GM19025 (cell line): Measurements from ENCODE around the gene WDFY4.

Experiments
- ATAC-seq: cut with Tn5 transposase; IDR thresholded peaks from one replicate; pipeline ENCODE4 v1.9.1; 2021; ENCODE audit warnings: mild to moderate bottlenecking, low read depth, moderate library complexity; ENCODE audit not compliant: unreplicated experiment

Gene WDFY4

DNA sequence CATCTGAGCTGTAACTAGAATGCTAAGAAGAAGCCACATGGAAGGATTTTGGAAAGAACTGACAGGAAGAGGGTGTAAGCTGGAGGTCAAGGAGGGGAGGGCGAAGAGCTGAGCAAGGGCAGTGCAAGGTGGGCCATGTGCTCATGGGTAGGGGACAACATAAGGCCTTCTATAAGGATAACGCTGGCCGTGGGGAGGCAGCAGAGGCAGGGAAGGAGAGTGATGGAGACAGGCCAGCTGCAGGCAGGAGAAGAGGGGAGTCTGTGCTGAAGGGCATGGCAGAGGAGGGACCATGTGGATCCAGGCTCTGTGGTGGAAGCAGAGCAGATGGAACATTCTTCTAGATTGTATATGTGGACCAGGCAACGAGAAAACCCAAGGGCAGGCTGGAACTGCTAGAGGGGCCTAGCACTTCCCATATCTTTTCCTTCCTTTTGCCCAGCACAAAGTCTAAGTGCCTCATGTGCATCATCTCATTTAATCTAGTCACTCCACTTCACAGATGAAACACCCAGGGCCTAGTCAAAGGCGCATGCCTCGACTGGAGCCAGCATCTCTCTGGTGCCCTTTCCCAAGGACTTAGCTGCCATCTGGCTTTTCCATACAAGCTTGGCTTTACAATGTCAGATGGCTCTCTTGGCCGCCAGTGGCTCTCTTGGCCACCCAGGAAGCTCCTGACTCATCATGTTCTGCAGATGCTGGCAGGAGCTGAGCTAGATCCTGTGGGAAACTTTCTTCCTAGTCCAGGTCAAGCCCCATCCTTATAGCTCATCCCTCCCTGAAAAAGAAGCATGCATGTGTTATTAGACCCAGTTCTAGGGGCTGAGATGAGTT, 248.4 kb downstream of the WDFY4 start:
- ATAC-seq = no peak

DNA sequence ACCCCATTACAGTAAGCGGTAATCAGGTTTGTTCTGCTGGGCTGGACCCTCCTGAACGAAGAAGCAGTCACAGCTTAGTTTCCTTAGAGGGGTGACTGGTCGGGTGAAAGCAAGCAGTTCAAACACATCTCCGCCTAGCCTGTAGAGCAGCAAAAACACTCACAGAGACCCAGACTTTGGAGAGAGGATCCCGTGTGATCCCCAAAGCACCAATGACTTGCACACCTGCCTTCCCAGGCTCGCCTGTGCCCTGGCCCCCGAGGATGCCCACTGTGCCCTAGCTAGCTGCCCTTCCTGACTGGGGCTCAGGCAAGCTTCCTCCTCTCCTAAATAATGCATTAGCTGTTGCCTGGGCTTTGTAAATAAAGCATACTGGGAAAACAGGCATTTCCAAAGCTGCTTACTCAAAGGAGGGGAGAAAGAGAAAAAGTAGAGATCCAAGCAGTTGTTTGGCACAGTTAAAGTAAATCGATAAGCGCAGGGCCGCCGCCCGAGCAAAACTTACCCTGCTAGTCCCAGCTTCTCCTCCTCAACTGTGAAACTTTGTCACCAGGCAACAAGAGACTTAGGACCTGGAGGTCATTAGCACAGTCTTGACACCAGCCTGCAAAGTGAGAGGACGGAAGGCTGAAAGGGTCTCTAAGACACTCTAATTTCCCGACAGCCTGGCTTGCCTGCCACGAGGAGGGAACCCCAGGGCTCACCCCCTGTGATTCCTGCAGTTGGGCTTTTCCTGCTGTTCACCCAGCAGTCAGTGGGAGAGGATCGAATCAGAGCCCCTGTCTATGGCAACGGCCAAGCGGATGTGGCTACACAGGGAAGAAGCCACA, 250.2 kb downstream of the WDFY4 start:
- ATAC-seq = no peak

DNA sequence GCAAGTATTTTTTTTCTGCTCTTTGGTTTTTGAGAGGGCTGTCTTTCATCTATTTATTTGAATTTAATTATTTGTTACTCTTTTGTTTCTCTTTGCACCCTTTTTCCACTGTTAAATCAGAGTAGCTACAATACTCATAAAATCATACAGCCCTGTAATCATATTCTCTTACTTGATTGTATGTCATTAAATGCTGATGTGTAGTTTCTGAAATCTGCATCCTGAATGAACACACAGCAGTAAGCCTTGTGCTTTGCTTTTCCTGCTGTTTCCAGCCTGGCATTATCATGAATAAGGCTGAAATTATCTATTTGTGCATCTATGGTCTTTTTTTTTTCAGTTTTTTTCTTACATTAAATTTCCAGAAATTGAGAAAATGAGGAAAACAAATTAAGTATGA, 250.9 kb downstream of the WDFY4 start:
- ATAC-seq = no peak

DNA sequence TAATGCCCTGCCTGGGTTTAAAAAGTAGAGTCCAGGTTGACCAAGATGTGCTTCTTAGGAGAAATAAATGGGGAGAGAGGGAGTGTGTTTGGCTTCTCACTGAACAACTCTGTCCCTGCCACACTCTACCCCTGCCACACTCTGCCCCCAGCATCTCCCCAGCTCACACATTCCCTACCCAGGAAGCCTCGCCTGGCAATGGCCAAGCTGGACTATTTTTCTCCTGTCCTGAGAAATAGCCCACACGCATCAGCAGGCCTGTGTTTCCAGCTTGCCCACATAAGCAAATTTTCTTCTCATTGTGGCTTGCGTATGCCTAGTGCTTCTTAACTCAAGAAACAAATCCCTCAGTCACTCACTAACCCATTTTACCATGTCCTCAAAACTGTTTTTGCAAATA, 253.1 kb downstream of the WDFY4 start:
- no peak for ATAC-seq

DNA sequence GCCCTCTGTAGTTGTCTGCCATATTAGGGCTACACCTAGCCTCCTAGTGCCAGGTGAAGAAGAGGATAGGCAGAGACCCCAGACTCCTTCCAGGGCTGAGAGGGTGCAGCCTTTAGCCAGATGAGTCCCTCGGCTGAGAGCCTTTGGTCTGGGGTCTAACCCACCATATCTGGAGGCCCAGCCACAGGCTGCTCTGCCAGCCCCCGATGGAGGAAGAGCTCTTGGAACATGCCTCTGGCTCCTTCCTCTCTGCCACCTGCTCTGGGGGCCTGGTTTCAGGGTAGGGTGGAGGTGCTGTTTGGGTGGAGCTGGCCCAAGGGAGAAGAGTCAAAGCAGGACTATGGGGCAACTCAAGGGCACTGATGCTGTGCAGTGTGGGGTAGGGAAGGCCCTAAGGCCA, 253.6 kb downstream of the WDFY4 start:
- ATAC-seq = no peak

DNA sequence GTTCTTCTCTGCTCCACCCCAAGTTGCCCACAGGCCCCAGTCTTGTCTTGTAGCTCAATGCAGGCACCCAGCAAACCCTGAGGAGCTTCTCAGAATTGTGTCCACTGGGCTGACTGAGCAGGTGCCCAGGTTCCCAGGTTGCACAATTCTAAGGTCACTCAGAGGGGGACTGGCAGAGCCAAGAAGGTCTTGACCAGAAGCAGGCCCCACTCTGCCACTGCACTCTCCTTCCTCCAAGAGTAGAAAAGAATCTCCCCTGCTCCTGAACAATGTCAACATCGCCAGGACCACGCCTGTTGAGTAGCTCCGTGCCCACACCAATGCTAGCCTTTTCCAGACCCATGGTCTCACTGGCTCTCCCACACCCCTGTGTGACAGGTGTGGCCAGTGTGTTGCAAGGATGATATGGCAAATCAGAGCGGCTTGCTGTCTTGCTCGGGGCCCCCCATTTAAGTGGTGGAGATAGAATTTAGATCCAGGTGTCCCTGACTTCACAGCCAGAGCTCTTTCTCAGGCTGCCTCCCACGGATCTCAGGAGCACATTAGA, 254.4 kb downstream of the WDFY4 start:
- ATAC-seq = no peak

DNA sequence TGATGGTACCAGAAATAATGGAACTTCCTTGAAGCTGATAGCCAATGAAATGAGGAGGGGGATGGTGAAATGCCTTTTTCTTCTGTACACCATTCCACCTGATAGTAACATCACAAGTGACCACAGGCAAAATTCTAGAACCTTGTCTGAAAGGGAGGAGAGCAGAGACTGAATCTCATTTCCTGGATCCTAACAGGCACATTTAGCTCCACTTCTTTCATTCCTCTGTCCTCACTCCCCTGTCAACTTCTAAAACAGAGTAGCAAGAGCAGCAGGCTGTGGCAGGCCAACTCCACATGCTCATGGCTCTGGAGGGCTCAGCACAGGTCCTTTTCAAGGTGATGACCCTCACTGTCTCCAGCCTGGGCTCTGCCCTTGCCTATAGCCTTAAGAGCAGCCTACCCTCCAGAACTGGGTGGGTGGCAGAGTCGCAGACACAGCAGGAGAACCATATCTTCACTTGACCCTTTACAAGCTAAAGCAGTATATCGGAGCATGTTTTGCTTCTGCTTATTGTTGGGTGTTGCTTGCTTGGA, 255.2 kb downstream of the WDFY4 start, which contains the start of gene LRRC18:
Gene LRRC18, minus strand, starts transcription at position 51 of the 536 bp plus-strand sequence. CDS start 25,685 bp downstream, outside the sequence.
- no peak for ATAC-seq

DNA sequence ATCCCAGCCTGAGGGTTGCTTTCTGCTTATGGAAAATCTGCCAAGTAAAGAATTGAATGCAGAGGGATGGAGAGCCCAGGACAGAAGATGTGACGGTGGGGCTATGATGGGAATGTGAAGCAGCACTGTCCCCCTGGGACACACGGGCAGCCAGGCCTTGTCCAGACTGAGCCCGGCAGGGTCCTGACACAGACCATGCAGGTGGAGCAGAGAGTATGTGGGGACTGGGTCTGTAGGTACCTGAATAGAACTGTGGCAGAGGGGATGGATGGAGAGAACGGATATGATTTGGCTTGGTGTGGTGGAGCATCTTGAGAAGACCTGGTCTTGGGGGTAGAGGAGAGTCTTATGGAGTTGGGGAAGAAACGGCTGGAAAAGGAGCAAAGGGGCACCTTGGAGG, 255.7 kb downstream of the WDFY4 start:
- ATAC-seq = no peak

DNA sequence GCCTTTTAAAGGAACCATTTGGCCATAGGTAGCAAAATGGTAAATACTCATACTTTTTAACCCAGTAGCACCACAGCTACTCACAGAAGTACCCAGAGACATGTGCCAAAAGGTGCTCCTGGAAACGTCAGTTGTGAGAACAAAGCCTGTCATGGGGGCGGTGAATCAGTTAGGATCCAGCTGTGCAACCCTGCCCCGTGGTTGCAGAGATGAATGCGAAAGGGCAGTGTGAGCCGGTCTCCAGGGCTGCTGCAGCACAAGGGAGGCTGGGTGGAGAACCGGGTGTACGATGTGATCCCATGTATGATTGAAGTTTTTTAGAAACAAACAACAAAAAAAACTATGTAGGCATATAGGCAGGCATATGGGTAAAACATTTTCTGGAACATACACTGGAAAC, 256.3 kb downstream of the WDFY4 start:
- no peak for ATAC-seq

DNA sequence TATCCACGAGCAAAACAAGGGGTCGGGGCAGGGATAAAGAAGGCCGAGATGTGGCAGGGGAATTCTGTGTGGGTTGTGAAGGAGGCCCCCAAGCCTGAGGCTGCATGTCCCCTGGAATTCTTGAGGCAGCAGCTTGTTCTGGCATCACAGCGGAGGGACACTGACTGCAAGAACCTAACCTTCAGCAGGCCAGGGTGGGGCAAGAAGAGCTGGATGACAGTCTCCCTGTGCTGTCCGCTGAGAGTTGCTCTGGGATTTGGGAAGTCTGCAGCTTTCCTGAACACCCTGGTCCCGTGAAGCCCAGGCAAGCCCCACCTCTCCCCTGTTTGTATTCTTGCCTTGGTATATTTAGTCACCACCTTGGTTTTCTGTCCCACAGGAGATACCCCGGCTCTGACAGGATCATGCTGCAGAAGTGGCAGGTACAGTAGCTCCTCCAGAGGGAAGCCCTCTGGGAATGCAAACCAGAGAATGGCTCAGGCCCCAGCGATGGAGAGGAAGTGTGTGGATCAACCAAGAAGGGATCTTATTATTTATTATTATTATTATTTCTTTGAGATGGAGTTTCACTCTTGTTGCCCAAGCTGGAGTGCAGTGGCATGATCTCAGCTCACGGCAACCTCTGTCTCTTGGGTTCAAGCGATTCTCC, 256.9 kb downstream of the WDFY4 start:
- ATAC-seq = no peak

DNA sequence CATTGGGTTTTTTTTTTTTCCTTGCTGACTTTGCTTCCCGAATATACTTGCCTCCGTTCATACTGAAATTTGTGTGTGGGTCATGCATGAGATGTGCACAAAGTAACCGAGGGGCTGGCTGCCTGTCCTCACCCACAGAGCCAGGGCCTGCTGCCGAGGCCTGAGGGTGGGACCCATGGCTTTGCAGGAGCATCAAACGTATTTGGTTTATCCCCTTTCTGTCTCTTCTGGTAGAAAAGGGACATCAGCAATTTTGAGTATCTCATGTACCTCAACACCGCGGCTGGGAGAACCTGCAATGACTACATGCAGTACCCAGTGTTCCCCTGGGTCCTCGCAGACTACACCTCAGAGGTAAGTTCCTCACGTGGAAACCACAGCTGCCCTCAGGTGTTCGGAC, 258.4 kb downstream of the WDFY4 start:
- no peak for ATAC-seq

DNA sequence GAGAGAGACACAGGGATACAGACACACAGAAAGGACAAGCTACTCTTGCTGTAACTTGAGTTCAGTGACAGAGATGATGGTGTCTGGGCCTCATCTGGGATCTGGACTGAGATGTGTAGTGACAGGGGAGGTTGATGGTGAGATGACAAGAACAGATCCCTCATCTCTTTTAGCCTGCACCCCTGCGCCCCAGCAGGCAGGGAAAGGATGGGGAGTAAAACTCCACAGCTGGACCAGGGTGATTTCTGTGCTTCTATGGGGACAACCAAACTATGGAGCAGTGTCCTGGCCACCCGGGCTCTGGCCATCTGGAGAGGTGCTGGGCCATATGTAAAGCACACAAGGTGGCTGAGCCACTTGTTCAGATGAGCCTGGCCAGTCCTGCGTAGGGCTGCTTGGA, 259.5 kb downstream of the WDFY4 start:
- ATAC-seq = no peak

DNA sequence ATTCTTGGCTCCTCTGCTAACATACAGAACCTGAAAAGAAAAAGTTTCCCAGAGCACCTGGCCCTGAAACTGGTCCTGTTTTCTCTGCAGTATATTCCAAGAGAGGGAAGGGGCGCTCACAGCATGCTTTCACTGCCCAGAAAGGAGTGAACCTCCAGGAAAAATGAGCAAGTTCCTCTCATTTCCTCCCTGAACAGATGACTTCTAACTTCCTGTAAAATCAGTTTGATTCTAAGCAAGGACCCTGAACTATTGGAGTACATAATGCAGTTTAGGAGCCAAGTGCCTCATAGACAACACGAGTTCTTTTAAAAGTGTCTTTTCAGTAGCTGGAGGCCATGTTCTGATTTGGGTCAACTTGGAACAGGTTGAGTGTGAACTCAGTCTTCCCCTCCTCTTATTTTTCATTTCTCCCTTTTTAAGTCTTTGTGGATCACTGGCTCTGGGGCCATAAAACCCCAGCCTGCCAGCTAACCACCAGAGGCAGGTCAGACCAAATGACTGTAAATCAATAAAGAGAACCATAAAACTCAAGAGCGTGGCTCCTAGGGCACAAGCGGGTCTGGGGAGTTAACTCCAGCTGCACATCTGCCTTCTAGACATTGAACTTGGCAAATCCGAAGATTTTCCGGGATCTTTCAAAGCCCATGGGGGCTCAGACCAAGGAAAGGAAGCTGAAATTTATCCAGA, 260.9 kb downstream of the WDFY4 start:
- no peak for ATAC-seq

DNA sequence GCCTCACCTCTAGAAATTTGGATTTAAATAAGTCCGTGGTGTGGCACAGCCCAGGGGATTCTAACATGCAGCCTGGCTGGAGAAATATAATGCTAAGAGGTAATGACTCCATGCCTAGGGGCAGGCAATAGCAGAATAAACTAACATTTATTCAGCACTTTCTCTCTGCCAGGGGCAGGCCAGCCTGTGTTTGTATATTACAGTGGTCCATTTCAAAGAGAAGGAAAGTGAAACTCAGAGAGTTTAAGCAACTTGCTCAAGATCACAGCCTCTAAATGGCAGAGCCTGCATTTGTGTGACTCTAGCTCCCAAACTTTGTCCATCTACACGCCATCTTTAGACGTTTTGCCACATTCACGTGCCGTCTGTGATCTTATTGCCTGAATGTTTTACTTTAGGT, 261.7 kb downstream of the WDFY4 start:
- no peak for ATAC-seq

DNA sequence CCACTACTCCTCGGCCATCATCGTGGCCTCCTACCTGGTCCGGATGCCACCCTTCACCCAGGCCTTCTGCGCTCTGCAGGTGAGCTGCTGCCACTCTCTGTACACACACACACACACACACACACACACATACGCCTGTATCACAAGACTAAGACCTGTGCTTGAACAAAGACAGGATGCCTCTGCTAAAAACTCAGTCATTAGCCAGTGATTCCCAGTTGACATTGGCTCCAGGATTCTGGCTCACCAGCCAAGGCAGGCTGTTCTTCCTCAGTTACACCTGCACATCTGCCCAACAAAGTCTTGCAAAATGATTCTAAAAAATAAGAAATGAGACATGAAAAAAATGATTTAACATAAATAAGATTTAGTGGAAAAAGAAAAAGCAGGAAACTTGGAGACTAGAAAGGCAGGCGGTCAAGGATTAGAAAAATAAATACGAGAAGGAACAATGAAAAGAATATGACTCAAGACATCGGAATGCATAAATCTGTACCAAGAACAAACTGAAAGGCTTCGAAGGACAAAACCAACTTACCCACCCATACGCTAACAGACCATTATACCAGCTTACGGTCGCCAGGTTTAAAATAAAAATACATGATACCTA, 262.3 kb downstream of the WDFY4 start:
- ATAC-seq = no peak

DNA sequence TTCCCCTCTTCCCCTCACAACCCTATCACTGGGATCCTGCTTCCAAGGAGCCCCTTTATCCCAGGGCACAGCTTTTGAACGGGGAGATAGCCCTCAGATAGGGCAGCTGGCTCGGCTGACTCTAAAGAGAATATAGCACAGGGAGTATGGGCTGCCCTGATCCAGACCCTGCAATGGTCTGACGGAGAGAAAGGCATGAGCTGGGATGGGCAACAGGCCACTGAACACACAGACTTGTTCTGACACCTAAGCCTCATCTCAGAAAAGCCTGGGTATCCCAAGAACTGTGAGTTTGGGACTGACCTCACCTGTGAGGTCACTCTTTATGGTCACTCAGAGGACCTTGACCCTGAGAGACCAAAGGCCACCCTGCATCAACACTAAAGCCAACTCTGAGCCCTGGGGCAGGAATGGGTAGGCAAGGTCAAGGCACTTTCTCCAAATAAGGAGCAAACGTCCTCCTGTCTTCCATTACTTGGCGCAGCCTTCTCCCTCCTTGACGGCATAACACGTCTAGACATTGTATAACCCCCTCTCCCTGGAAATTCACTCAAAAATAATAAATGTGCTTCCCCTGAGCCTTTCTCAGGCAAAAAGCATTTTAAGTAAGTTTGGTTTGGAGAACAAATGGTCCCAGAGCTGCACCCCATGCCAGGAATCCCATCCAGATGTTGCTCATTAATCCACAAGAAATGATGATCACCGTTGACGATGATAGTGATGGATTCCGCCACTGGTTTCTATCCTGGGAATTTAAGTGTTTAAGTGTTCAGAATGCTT, 263.2 kb downstream of the WDFY4 start:
- ATAC-seq = no peak

DNA sequence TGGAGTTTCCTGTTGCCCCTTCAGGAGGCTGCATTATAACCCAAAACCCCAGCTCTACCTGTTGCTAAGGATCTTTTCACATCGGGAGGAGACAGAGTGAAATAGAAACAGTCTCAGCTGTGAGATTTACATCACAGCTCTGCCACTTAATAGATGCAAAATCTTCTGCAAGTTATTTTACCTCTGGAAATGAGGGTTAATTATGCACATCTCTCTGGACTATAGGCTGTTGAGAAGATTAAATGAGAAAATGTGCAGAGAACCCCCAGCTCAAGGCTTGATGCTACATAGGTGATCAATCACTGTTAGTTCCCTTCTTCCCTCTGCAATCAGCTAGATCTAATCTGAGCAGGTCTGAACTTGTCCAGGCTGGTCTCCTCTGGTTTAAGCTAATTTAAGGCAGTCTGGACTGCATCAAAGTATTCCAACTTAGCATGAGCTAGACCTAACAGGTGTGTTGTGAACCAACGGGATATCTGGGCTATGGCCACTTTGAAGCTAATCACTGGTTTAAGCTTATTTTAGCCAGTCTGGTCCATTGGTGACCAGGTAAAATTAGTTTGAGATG, 263.9 kb downstream of the WDFY4 start:
- no peak for ATAC-seq

DNA sequence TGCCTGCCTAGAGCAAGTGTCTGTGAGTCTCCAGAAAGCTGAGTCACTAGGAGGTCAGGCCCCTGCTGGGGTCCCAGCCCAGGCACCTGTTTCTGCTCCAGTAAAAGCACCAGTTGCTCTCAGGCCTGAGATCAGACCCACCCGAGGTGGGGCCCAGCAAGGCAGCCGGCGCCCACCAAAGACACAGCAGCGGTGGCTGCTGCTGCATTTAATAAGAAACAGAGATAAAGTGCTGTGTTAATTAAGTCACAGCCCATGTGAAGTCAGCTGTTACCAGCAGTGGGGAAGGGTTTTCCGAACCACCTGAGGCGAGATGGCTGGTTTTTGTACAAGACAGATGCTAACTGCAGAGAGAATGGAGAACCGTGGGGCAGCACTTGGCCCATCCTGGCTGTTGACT, 267.0 kb downstream of the WDFY4 start:
- ATAC-seq = no peak
